Measurements from ENCODE around the gene ARL8B. TPM values are rescaled to one million over a fixed set of nuclear protein-coding genes. Genes with fewer than 3 reads are reported as not detected.

The ARL8B gene
- total RNA-seq, 1 donor from 2014 or later, result 35.7 TPM

DNA sequence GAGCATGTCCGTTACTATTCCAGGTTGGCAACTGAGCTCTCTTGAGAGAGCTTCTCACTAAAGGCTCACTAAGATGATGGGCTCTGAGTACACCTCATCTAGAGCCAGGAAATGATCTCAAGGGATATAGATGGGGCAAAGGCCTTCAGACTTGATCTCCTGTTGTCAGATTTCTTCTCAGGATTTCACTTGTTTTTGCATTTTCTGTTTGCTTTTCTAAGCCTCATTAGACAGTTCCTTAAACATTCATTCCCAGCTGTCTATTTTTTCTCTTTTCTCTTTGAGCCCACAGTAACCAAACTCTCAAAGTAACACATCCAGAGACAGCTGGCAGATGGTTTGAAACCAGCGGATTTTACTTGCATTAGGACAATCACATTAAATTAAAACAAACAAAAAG is 28.4 kb upstream of the ARL8B start:
- no peak overlapping the region for H3K4me3 Mint-ChIP-seq
- peaks cover 4% of the 10 kb centered on the region for H3K4me1 Mint-ChIP-seq
- H3K27me3 Mint-ChIP-seq (ENCODE audit: low read depth), result peaks cover 70% of the 10 kb centered on the region
- H3K9me3 Mint-ChIP-seq, result no peaks in the 10 kb centered on the region
- H3K36me3 Mint-ChIP-seq (ENCODE audit: low read depth), result no peaks in the 10 kb centered on the region
- no peak overlapping the region for H3K27ac Mint-ChIP-seq (ENCODE audit: unreplicated experiment)
- TF ChIP-seq, protein P1, sequence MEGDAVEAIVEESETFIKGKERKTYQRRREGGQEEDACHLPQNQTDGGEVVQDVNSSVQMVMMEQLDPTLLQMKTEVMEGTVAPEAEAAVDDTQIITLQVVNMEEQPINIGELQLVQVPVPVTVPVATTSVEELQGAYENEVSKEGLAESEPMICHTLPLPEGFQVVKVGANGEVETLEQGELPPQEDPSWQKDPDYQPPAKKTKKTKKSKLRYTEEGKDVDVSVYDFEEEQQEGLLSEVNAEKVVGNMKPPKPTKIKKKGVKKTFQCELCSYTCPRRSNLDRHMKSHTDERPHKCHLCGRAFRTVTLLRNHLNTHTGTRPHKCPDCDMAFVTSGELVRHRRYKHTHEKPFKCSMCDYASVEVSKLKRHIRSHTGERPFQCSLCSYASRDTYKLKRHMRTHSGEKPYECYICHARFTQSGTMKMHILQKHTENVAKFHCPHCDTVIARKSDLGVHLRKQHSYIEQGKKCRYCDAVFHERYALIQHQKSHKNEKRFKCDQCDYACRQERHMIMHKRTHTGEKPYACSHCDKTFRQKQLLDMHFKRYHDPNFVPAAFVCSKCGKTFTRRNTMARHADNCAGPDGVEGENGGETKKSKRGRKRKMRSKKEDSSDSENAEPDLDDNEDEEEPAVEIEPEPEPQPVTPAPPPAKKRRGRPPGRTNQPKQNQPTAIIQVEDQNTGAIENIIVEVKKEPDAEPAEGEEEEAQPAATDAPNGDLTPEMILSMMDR (conservative IDR thresholded peaks at IDR 0.05), result no peak
- DNase-seq (ENCODE audit: low read depth, low spot score), result no peak

DNA sequence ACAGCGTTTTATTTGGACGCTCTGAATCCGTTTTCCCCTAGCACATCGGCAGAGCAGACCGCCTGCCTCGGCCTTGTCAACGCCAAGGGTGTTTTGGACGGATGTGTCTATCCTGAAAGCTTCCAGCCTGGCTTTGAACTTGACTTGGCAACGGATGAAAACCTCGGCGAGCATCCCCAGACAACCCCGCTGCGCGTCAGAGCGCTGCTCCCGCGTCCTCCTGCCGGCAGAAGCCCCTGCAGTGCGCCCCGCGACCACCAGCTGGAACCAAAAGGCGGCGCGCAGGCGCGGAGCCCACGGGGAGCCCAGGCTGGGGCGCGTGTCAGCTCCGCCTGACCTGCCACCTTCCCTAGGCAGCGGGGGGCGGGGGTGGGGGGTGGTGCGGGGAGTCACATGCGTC is 26.2 kb upstream of the ARL8B start:
- Mint-ChIP-seq H3K4me1 (peaks cover 4% of the 10 kb centered on the region), H3K36me3 (ENCODE audit: low read depth) (no peaks in the 10 kb centered on the region), H3K9me3 (no peaks in the 10 kb centered on the region), H3K27me3 (ENCODE audit: low read depth) (peaks cover 72% of the 10 kb centered on the region), H3K27ac (ENCODE audit: unreplicated experiment) (no peak overlapping the region), H3K4me3 (peak overlapping the region; percentile 63)
- TF ChIP-seq, protein P1 (conservative IDR thresholded peaks at IDR 0.05), result no peak
- peak; percentile 55 for DNase-seq (ENCODE audit: low read depth, low spot score)

- Mint-ChIP-seq H3K9me3 (peaks cover 2% of the 10 kb centered on the region), H3K27me3 (ENCODE audit: low read depth) (peaks cover 71% of the 10 kb centered on the region), H3K4me3 (peak overlapping the region; percentile 69), H3K36me3 (ENCODE audit: low read depth) (no peaks in the 10 kb centered on the region), H3K27ac (ENCODE audit: unreplicated experiment) (no peak overlapping the region), H3K4me1 (peaks cover 4% of the 10 kb centered on the region)
- TF ChIP-seq, protein P1 (conservative IDR thresholded peaks at IDR 0.05), result no peak
- no peak for DNase-seq (ENCODE audit: low read depth, low spot score)
Measured at GRCh38 chr3:5096336-5097008, 25.6 kb upstream of the ARL8B start.

GRCh38 chr3:5098346-5098745 is 23.7 kb upstream of the ARL8B start:
- peaks cover 4% of the 10 kb centered on the region for H3K4me1 Mint-ChIP-seq
- no peak overlapping the region for H3K27ac Mint-ChIP-seq (ENCODE audit: unreplicated experiment)
- no peaks in the 10 kb centered on the region for H3K36me3 Mint-ChIP-seq (ENCODE audit: low read depth)
- TF ChIP-seq, protein P1 (conservative IDR thresholded peaks at IDR 0.05), result no peak
- DNase-seq (ENCODE audit: low read depth, low spot score), result no peak
- H3K27me3 Mint-ChIP-seq (ENCODE audit: low read depth), result peaks cover 71% of the 10 kb centered on the region
- H3K9me3 Mint-ChIP-seq, result peaks cover 2% of the 10 kb centered on the region
- no peak overlapping the region for H3K4me3 Mint-ChIP-seq

DNA sequence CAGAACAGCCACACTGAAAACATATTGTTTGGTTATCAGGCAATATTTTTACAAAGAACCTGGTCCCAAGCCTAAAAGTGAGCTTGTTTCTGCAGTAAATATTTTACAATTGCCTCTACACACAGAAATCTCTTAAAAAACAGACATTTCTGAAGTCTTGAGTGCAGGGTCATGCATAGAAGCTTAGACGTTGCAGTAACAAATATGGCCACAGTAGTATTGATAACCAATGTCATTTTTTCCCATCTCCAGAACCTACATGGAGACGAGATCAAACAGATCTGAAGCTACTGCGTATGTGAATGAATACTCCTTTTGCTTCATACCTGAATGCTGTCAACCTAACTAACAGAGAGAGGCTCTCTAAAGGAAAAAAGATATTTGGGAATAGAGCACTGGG is 19.6 kb upstream of the ARL8B start:
- H3K36me3 Mint-ChIP-seq (ENCODE audit: low read depth), result no peaks in the 10 kb centered on the region
- peaks cover 2% of the 10 kb centered on the region for H3K9me3 Mint-ChIP-seq
- H3K4me1 Mint-ChIP-seq, result no peaks in the 10 kb centered on the region
- TF ChIP-seq, protein P1 (conservative IDR thresholded peaks at IDR 0.05), result no peak
- peaks cover 47% of the 10 kb centered on the region for H3K27me3 Mint-ChIP-seq (ENCODE audit: low read depth)
- no peak for DNase-seq (ENCODE audit: low read depth, low spot score)
- H3K4me3 Mint-ChIP-seq, result no peak overlapping the region
- no peak overlapping the region for H3K27ac Mint-ChIP-seq (ENCODE audit: unreplicated experiment)

Data from neural crest cell (in vitro differentiated cells).